NOMO-1 treated with dmso at 0.1 percent for 144 hours (cell line): ENCODE results near the gene SLC22A2.

Source experiments
- DNase-seq: peaks from one replicate; lab custom pipeline; 2025; ENCODE audit not compliant: unreplicated experiment; lab: John Stamatoyannopoulos, UW

The SLC22A2 gene

DNA sequence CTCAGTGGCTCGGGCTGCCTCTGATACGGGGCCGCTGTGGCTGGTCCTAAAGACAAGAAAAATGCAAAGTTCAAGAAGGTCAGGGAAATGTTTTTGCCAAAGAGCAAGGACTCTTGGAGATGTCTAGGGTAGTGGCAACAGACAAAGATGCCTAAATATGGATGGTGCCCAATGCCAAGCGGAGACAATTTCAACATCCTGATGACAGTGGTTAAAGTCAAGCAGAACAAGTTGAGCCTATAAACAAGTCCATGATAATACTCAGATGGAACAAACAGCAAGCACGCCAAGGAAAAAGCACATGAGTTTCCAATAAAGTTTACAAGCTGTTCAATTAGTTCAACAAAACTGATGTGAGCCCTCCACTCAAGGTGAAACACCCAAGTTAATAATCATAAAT is 85.9 kb downstream of the SLC22A2 start:
- DNase-seq: no peak

GRCh38 chr6:160170018-160170680 is 88.5 kb downstream of the SLC22A2 start:
- no peak for DNase-seq

DNA sequence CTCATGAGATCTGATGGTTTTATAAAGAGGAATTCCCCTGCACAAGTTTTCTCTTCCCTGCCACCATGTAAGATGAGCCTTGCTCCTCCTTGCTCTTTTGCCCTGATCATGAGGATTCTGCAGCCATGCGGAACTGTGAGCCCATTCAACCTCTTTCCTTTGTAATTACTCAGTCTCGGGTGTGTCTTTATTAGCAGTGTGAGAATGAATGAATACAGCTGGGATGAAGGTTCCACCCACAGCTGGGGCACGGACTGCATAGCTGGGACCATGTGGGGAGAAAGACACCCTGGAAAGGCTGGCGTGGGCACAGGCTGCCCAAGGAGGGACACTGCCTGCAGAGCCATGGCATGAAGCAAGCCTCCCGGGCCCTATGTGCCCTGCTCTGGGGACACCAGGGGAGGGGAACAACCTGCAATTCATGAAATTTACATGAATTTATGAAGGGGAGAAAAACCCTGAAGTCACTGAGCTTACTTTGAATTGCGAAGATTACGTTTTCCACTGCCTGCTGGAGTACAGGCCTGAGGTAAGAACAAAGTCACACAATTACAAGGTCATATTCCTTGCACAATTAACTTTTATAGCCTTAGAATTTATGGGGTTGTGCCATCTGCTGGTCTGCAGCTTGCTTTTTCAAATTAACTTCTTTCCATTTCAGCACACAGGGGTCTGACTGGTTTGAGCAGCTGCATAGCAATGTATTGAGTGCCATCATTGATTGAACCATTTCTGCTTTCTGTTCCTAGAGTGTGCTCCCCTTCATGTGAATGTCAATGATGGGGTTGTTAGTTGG is 90.8 kb downstream of the SLC22A2 start:
- no peak for DNase-seq
